Hepatocyte (in vitro differentiated cells): Measurements from ENCODE around the gene SLC22A15.

ENCODE experiments used
- EZH2 ChIP-seq: fragments of 200-600 bp; sonication (generic); IDR thresholded peaks from 2 replicates; pipeline ENCODE4 v1.6.1; 2016; ENCODE audit warnings: antibody characterized with exemption, mild to moderate bottlenecking, borderline replicate concordance
- EZH2phosphoT487 ChIP-seq: fragments of 200-600 bp; sonication (generic); IDR thresholded peaks from one replicate; pipeline ENCODE4 v1.6.1; 2018; ENCODE audit warnings: antibody characterized with exemption, mild to moderate bottlenecking, low read depth, moderate library complexity; ENCODE audit not compliant: unreplicated experiment, severe bottlenecking
- TF ChIP-seq, protein P1 (sequence below): fragments of 200-600 bp; sonication (generic); IDR thresholded peaks from 2 replicates; pipeline ENCODE4 v1.5.1; 2016; ENCODE audit warnings: antibody characterized with exemption, mild to moderate bottlenecking; ENCODE audit not compliant: poor library complexity

GRCh38 chr1:116003823-116004222, 27.5 kb downstream of the SLC22A15 start:
- TF ChIP-seq, protein P1, sequence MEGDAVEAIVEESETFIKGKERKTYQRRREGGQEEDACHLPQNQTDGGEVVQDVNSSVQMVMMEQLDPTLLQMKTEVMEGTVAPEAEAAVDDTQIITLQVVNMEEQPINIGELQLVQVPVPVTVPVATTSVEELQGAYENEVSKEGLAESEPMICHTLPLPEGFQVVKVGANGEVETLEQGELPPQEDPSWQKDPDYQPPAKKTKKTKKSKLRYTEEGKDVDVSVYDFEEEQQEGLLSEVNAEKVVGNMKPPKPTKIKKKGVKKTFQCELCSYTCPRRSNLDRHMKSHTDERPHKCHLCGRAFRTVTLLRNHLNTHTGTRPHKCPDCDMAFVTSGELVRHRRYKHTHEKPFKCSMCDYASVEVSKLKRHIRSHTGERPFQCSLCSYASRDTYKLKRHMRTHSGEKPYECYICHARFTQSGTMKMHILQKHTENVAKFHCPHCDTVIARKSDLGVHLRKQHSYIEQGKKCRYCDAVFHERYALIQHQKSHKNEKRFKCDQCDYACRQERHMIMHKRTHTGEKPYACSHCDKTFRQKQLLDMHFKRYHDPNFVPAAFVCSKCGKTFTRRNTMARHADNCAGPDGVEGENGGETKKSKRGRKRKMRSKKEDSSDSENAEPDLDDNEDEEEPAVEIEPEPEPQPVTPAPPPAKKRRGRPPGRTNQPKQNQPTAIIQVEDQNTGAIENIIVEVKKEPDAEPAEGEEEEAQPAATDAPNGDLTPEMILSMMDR = no peak
- TF ChIP-seq EZH2 = no peak
- TF ChIP-seq EZH2phosphoT487 = no peak
